GM12874 (cell line): Measurements from ENCODE around the gene MTMR12.

ENCODE experiments used
- CTCF ChIP-seq: IDR thresholded peaks from 2 replicates; pipeline ENCODE4 v1.5.1; 2011; ENCODE audit warnings: low read depth, mild to moderate bottlenecking, control low read depth, low read length, moderate library complexity; ENCODE audit not compliant: insufficient read depth

Gene MTMR12

GRCh38 chr5:32332361-32332760 is 19.6 kb upstream of the MTMR12 start:
- no peak for TF ChIP-seq CTCF

DNA sequence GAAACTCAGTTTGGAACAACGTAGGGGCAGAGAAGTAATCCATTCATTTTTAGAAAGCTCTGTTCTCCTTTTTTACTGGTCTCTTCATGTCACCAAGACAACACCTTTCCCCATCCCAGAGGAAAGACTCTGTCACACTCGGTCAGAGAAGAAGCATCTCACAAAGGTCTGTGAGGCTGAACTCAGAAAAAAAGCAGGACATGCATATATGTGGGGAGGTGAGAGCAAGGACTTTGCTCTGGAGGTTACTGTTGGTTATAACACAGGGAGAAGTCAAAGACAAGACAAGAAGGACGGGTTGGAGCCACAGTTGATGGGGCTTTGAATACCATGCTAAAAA is 19.2 kb upstream of the MTMR12 start:
- TF ChIP-seq CTCF: no peak

- no peak for TF ChIP-seq CTCF
These were observed 18.6 kb upstream of the MTMR12 start for GRCh38 chr5:32331217-32331934.

DNA sequence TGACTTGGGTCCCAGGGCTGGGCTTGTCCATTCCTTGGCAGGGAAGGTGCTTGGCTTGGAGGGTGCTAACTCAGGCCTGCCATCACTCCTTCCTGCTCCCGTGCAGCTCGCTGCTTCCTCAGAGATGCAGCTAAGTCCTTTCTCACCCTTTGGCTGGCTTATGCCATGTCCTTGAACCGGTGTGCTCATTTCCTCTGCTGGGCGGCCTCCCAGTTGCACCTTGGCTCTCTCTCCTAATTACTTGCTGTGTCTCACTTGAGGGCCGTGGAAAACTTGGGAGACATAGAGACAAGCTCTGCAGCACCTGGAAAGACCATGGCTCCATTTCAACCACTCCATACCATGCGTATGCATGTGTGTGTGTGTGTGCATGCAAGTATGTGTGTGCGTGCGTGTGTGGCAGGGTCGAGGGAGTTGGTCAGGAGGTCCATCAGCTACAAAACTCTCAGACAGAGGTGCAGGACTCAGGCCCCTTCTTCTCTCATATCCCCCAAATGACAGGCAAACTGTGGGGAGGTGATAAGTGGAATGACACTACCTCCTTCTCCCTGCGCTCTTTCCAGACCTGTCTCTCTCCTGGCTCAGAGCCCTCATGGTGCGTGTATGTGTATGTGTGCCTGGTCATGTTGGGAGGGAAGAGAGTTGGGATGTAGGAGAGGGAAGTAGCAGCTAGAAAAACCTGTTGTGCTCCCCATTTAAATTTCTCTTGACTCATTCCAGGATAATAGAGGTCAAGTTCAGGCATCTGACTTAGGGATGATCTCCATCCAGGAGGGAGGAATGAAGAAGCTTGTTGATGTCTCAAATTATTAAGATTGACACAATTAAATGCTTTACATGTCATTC is 17.6 kb upstream of the MTMR12 start:
- no peak for TF ChIP-seq CTCF

GRCh38 chr5:32329395-32329834 is 16.7 kb upstream of the MTMR12 start:
- TF ChIP-seq CTCF: peak; percentile 79

- no peak for TF ChIP-seq CTCF
These were observed 13.6 kb upstream of the MTMR12 start for GRCh38 chr5:32326216-32326772.

- no peak for TF ChIP-seq CTCF
These were observed 12.9 kb upstream of the MTMR12 start for GRCh38 chr5:32325616-32326015.
